Stimulated activated CD4-positive, alpha-beta T cell treated with anti-CD3 and anti-CD28 coated beads, Interleukin-2, amount 100 ng/mL, for 48 hours (primary cell): ENCODE results near the gene ARMC10.
"Not testable (repeated sequence)": the region's sequence is repeated elsewhere in the genome, so short reads cannot be mapped to it uniquely, and the experiment has no call there.

Experiments
- DNase-seq, 2 donors: peaks; one replicate each; pipeline ENCODE4 v3.0.0-alpha.2; 2020

ARMC10 gene

GRCh38 chr7:103079836-103080235 is 4.9 kb downstream of the ARMC10 start:
- no peak for DNase-seq

- DNase-seq = no peak
These were observed 6.0 kb downstream of the ARMC10 start for GRCh38 chr7:103080923-103081322.

GRCh38 chr7:103082497-103082896 is 7.6 kb downstream of the ARMC10 start:
- DNase-seq = no peak

- no peak for DNase-seq
These were observed 8.3 kb downstream of the ARMC10 start for GRCh38 chr7:103083210-103083609.

- DNase-seq = not testable (repeated sequence)
These were observed 17.4 kb downstream of the ARMC10 start for GRCh38 chr7:103092321-103092720.

- DNase-seq = no peak
These were observed 18.5 kb downstream of the ARMC10 start for GRCh38 chr7:103093429-103093828.

- DNase-seq = no peak
These were observed 19.2 kb downstream of the ARMC10 start for GRCh38 chr7:103094102-103094501.

- not testable (repeated sequence) for DNase-seq
These were observed 20.6 kb downstream of the ARMC10 start for GRCh38 chr7:103095558-103095957.

- no peak for DNase-seq
These were observed 22.1 kb downstream of the ARMC10 start for GRCh38 chr7:103097041-103097440.

- no peak for DNase-seq
These were observed 25.4 kb downstream of the ARMC10 start for GRCh38 chr7:103100348-103100747.

- DNase-seq = no peak
These were observed 26.6 kb downstream of the ARMC10 start for GRCh38 chr7:103101543-103101942.

GRCh38 chr7:103106005-103106702 is 31.2 kb downstream of the ARMC10 start:
- no peak for DNase-seq

GRCh38 chr7:103106703-103107070 is 31.7 kb downstream of the ARMC10 start:
- DNase-seq = not testable (repeated sequence)

GRCh38 chr7:103113164-103113563 is 38.2 kb downstream of the ARMC10 start:
- DNase-seq = no peak

GRCh38 chr7:103114576-103115008 is 39.7 kb downstream of the ARMC10 start:
- DNase-seq = no peak

- DNase-seq = no peak
These were observed 40.8 kb downstream of the ARMC10 start for GRCh38 chr7:103115771-103116170.

GRCh38 chr7:103116511-103116910 is 41.6 kb downstream of the ARMC10 start:
- no peak for DNase-seq

GRCh38 chr7:103116991-103117390 is 42.1 kb downstream of the ARMC10 start:
- DNase-seq = no peak

GRCh38 chr7:103117465-103117864 is 42.5 kb downstream of the ARMC10 start:
- no peak for DNase-seq

- no peak for DNase-seq
These were observed 44.9 kb downstream of the ARMC10 start for GRCh38 chr7:103119791-103120291.

- no peak for DNase-seq
These were observed 45.4 kb downstream of the ARMC10 start for GRCh38 chr7:103120362-103120761.

- no peak for DNase-seq
These were observed 46.7 kb downstream of the ARMC10 start for GRCh38 chr7:103121641-103122040.

GRCh38 chr7:103123529-103123928 is 48.6 kb downstream of the ARMC10 start:
- DNase-seq = no peak

GRCh38 chr7:103124429-103124979 is 49.6 kb downstream of the ARMC10 start:
- no peak for DNase-seq

- no peak for DNase-seq
These were observed 52.1 kb downstream of the ARMC10 start for GRCh38 chr7:103127006-103127405.
